Right atrium auricular region (tissue), 2 donors: ENCODE results near the gene VSTM4. TPM values are rescaled to one million over a fixed set of nuclear protein-coding genes. Genes with fewer than 3 reads are reported as not detected.

Experiments
- DNase-seq: peaks from one replicate; pipeline ENCODE4 v3.0.0-alpha.2; 2019; ENCODE audit warnings: low spot score
- H3K27ac ChIP-seq, 2 donors: fragments of 200-600 bp; sonication (generic); 1 replicate in 1 of 2; 2 replicates in 1 of 2; pipeline ENCODE4 v1.5.1; 2016 to 2019
- H3K27me3 ChIP-seq, 2 donors: fragments of 200-600 bp; sonication (generic); one replicate each; pipeline versions ENCODE4 v1.5.1 to v1.6.0; 2017 to 2019
- H3K36me3 ChIP-seq: fragments of 200-600 bp; sonication (generic); one replicate; pipeline ENCODE4 v1.5.1; 2016
- H3K4me1 ChIP-seq, 2 donors: fragments of 200-600 bp; sonication (generic); one replicate each; pipeline versions ENCODE4 v1.5.1 to v1.6.0; 2017 to 2019
- H3K4me3 ChIP-seq, 2 donors: fragments of 200-600 bp; sonication (generic); 1 replicate in 1 of 2; 2 replicates in 1 of 2; pipeline ENCODE4 v1.5.1; 2017 to 2019; ENCODE audit warnings: mild to moderate bottlenecking in 1 of 2, moderate library complexity in 1 of 2
- H3K9me3 ChIP-seq, 2 donors: fragments of 200-600 bp; sonication (generic); one replicate each; pipeline ENCODE4 v1.5.1; 2019
- microRNA-seq, 2 donors: library from miRNA; unstranded; fragments of <30 nt; microRNA quantifications; one replicate each; pipeline ENCODE4, GENCODE V29; 2016 to 2017; ENCODE audit warnings: borderline number of aligned reads in 2 of 2, borderline replicate concordance in 1 of 2
- total RNA-seq, 2 donors: library from RNA; depleted of rRNA; stranded (reverse); fragments of >200 nt; gene quantifications; one replicate each; pipeline ENCODE4 v1.1.0, GENCODE V29; 2016
- TF ChIP-seq, protein P1 (sequence below), 2 donors: fragments of 200-600 bp; sonication (generic); IDR thresholded peaks; one replicate each; pipeline ENCODE4 v1.5.1; 2019; ENCODE audit warnings: antibody characterized with exemption in 2 of 2

The VSTM4 gene
- total RNA-seq, 2 donors from 2014 or later = 17.6 to 22.7 TPM

GRCh38 chr10:48968036-48968435, 147.3 kb downstream of the VSTM4 start:
- Histone ChIP-seq H3K27ac (no peak overlapping the region), H3K36me3 (no peaks in the 10 kb centered on the region), H3K4me1 (no peaks in the 10 kb centered on the region), H3K27me3 (no peaks in the 10 kb centered on the region), H3K4me3 (no peak overlapping the region), H3K9me3 (no peaks in the 10 kb centered on the region)
- no peak for DNase-seq
- TF ChIP-seq, protein P1, sequence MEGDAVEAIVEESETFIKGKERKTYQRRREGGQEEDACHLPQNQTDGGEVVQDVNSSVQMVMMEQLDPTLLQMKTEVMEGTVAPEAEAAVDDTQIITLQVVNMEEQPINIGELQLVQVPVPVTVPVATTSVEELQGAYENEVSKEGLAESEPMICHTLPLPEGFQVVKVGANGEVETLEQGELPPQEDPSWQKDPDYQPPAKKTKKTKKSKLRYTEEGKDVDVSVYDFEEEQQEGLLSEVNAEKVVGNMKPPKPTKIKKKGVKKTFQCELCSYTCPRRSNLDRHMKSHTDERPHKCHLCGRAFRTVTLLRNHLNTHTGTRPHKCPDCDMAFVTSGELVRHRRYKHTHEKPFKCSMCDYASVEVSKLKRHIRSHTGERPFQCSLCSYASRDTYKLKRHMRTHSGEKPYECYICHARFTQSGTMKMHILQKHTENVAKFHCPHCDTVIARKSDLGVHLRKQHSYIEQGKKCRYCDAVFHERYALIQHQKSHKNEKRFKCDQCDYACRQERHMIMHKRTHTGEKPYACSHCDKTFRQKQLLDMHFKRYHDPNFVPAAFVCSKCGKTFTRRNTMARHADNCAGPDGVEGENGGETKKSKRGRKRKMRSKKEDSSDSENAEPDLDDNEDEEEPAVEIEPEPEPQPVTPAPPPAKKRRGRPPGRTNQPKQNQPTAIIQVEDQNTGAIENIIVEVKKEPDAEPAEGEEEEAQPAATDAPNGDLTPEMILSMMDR (IDR thresholded peaks at IDR 0.05) = no peak

- Histone ChIP-seq H3K36me3 (no peaks in the 10 kb centered on the region), H3K4me3 (no peak overlapping the region), H3K27me3 (no peaks in the 10 kb centered on the region), H3K9me3 (no peaks in the 10 kb centered on the region), H3K27ac (no peak overlapping the region), H3K4me1 (no peaks in the 10 kb centered on the region)
- TF ChIP-seq, protein P1 (IDR thresholded peaks at IDR 0.05) = no peak
- DNase-seq = no peak
Observed at GRCh38 chr10:48965460-48965859, 149.9 kb downstream of the VSTM4 start.

Small RNAs within 50 kb of the gene (microRNA-seq; reads per million reads assigned to microRNA genes)
- 0 reads per million in 2 donors for gene MIR4294

Other genes with a start within 250 kb of the VSTM4 start
- gene LRRC18, start 175.7 kb downstream of the VSTM4 start, total RNA-seq = not detected
- not detected for gene FAM170B, start 18.5 kb upstream of the VSTM4 start, total RNA-seq
- 10 to 100 TPM; 14.3 to 14.8 TPM for gene TMEM273, start 72.9 kb upstream of the VSTM4 start, total RNA-seq
- 10 to 100 TPM; 34.9 to 48.2 TPM for gene C10orf71, start 183.6 kb upstream of the VSTM4 start, total RNA-seq